Muscle layer of colon (tissue), 2 donors: Measurements from ENCODE around the gene RYR1.
"Not testable (repeated sequence)": the region's sequence is repeated elsewhere in the genome, so short reads cannot be mapped to it uniquely, and the experiment has no call there.

ENCODE experiments used
- H3K27ac ChIP-seq: one replicate; pipeline ENCODE4 v1.7.0; 2013; ENCODE audit warnings: low read depth, mild to moderate bottlenecking, low read length, moderate library complexity
- H3K27me3 ChIP-seq, 2 donors: one replicate each; pipeline ENCODE4 v1.7.0; 2013; ENCODE audit warnings: low read length in 2 of 2, mild to moderate bottlenecking in 2 of 2; ENCODE audit not compliant: insufficient read depth in 2 of 2, control insufficient read depth in 1 of 2
- H3K36me3 ChIP-seq: one replicate; pipeline ENCODE4 v1.7.0; 2013; ENCODE audit warnings: mild to moderate bottlenecking, low read length; ENCODE audit not compliant: insufficient read depth
- H3K4me1 ChIP-seq: one replicate; pipeline ENCODE4 v1.7.0; 2013; ENCODE audit warnings: mild to moderate bottlenecking, low read length; ENCODE audit not compliant: insufficient read depth
- H3K4me3 ChIP-seq, 2 donors: one replicate each; pipeline ENCODE4 v1.7.0; 2013; ENCODE audit warnings: low read length in 2 of 2, low read depth in 1 of 2, mild to moderate bottlenecking in 1 of 2, moderate library complexity in 1 of 2
- H3K9ac ChIP-seq: one replicate; pipeline ENCODE4 v1.7.0; 2013; ENCODE audit warnings: low read length
- H3K9me3 ChIP-seq: one replicate; pipeline ENCODE4 v1.7.0; 2013; ENCODE audit warnings: mild to moderate bottlenecking, low read length
- donor health status: abdominal sarcoma.
- donor health status: Adenocarcinoma of cecum.

RYR1 gene

DNA sequence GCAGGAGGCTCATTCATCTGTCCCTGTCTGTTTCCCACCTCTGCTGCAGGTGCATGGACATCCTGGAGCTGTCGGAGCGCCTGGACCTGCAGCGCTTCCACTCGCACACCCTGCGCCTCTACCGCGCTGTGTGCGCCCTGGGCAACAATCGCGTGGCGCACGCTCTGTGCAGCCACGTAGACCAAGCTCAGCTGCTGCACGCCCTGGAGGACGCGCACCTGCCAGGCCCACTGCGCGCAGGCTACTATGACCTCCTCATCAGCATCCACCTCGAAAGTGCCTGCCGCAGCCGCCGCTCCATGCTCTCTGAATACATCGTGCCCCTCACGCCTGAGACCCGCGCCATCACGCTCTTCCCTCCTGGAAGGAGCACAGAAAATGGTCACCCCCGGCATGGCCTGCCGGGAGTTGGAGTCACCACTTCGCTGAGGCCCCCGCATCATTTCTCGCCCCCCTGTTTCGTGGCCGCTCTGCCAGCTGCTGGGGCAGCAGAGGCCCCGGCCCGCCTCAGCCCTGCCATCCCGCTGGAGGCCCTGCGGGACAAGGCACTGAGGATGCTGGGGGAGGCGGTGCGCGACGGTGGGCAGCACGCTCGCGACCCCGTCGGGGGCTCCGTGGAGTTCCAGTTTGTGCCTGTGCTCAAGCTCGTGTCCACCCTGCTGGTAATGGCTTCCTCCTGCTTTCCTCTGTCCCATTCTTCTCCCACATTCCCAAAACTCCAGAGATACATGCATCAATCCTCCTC, 52.2 kb downstream of the RYR1 start:
- no peak overlapping the region for H3K27ac ChIP-seq
- H3K36me3 ChIP-seq = no peaks in the 10 kb centered on the region
- H3K27me3 ChIP-seq = no peaks in the 10 kb centered on the region
- no peak overlapping the region for H3K9ac ChIP-seq
- no peaks in the 10 kb centered on the region for H3K4me1 ChIP-seq
- H3K4me3 ChIP-seq = no peak overlapping the region
- H3K9me3 ChIP-seq = no peaks in the 10 kb centered on the region

DNA sequence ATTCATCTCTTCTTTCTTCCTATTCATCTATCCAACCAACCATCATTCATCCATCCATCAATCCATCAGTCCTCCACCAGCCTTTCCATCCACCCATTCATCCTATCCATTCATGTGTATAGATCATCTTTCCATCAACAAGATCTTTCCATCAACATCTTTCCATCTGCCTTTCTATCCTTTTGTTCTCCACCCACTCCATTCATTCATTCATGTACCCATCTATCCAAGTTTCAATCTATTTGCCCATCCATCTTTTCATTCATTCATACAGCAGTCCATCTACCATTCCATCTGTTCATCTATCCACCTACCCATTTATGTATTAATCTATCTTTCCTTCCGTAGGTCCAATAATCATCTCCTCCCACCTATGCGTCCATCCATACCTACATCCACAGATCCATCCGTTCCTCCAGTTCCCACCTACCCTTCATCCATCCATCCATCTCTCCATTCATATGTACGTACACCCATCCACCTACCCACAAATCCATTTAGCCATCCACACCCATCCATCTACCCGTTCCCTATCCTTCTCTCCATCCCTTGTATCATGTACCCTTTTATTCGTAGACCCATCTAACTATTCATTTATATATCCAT, 53.3 kb downstream of the RYR1 start:
- no peaks in the 10 kb centered on the region for H3K4me1 ChIP-seq
- no peak overlapping the region for H3K9ac ChIP-seq
- H3K9me3 ChIP-seq = no peaks in the 10 kb centered on the region
- H3K27me3 ChIP-seq = no peaks in the 10 kb centered on the region
- no peaks in the 10 kb centered on the region for H3K36me3 ChIP-seq
- no peak overlapping the region for H3K4me3 ChIP-seq
- no peak overlapping the region for H3K27ac ChIP-seq

DNA sequence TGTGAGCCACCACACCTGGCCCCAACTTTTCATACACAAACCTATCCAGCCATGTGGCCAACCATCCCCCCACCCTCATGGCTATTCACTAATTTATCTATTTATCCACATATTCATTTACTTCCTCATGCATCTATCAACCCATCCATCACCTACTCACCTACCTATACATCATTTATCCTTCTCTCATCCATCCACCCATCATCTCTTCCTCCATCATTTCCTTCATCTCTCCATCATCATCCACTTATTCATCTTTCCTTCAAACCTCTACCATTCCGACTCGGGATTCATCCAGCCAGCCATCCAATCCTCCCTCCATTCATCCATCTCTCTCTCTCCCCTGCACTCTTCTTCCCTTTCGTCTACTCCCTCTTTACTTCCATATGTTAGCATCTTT, 54.6 kb downstream of the RYR1 start:
- H3K9me3 ChIP-seq = no peaks in the 10 kb centered on the region
- no peaks in the 10 kb centered on the region for H3K27me3 ChIP-seq
- no peaks in the 10 kb centered on the region for H3K4me1 ChIP-seq
- H3K36me3 ChIP-seq = no peaks in the 10 kb centered on the region
- no peak overlapping the region for H3K27ac ChIP-seq
- H3K9ac ChIP-seq = no peak overlapping the region
- H3K4me3 ChIP-seq = no peak overlapping the region

DNA sequence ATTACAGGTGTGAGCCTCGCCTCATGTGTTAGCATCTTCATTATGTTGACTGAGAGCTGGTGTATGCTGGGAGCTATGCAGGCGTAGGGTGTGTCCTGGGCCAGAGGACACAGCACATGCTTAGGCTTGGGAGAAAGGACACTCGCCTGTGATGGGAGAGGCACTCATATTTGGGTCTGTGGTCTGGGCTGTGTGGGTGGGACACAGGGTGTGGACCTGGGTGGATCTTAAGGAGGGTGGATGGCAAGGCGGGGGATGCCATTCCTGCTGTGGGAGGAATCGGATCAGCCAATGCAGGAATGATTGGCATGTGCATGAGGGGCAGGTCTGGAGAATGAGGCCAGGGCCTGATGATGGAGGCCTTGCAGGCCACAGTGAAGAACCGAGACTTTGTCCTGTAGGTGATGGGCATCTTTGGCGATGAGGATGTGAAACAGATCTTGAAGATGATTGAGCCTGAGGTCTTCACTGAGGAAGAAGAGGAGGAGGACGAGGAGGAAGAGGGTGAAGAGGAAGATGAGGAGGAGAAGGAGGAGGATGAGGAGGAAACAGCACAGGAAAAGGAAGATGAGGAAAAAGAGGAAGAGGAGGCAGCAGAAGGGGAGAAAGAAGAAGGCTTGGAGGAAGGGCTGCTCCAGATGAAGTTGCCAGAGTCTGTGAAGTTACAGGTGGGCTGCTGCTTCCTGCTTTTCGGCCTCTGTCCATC, 55.4 kb downstream of the RYR1 start:
- Histone ChIP-seq H3K27ac (no peak overlapping the region), H3K4me1 (no peaks in the 10 kb centered on the region), H3K9ac (no peak overlapping the region), H3K4me3 (no peak overlapping the region), H3K9me3 (no peaks in the 10 kb centered on the region), H3K36me3 (no peaks in the 10 kb centered on the region), H3K27me3 (no peaks in the 10 kb centered on the region)

DNA sequence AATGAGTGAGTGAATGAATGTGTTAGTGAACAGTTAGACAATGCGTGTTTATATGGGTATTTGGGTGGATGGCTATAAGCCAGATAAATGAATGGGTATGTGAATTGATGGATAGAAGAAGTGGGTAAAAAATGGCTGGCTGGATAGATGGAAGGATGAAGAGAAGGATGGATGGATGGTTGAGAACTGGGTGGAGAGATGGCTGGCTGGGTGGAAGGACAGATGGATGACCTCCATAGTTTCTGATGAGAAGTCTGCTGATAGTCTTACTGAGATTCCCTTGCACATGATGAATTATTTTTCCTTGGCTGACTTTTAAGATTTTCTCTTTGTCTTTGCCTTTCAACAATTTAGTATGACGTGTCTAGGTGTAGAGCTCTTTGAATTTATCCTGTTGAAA, 57.4 kb downstream of the RYR1 start:
- H3K27me3 ChIP-seq = no peaks in the 10 kb centered on the region
- no peaks in the 10 kb centered on the region for H3K4me1 ChIP-seq
- H3K27ac ChIP-seq = no peak overlapping the region
- H3K9ac ChIP-seq = no peak overlapping the region
- no peak overlapping the region for H3K4me3 ChIP-seq
- H3K36me3 ChIP-seq = no peaks in the 10 kb centered on the region
- no peaks in the 10 kb centered on the region for H3K9me3 ChIP-seq

DNA sequence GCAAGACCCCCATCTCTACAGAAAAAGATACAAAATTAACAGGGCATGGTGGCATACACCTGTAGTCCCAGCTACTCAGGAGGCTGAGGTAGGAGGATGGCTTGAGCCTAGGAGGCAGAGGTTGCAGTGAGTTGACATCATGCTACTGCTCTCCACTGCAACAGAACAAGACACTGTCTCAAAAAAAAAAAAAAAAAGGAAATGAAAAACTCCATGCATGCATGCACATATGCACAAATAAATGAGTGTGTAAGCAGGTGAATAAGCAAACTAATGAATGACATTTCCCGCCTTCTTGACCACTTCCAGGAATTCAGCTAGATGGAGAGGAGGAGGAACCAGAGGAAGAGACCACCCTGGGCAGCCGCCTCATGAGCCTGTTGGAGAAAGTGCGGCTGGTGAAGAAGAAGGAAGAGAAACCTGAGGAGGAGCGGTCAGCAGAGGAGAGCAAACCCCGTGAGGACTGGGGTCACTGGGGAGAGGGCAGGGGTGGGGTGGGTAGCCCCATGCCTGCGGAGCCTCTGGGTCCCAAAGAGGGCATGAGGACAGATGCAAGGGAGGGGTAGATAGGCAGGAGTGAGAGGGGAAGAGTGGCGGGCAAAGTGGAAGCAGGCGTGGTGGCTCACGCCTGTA, 58.8 kb downstream of the RYR1 start:
- Histone ChIP-seq H3K27me3 (no peaks in the 10 kb centered on the region), H3K36me3 (no peaks in the 10 kb centered on the region), H3K9me3 (no peaks in the 10 kb centered on the region), H3K9ac (no peak overlapping the region), H3K4me1 (no peaks in the 10 kb centered on the region), H3K4me3 (no peak overlapping the region), H3K27ac (no peak overlapping the region)

DNA sequence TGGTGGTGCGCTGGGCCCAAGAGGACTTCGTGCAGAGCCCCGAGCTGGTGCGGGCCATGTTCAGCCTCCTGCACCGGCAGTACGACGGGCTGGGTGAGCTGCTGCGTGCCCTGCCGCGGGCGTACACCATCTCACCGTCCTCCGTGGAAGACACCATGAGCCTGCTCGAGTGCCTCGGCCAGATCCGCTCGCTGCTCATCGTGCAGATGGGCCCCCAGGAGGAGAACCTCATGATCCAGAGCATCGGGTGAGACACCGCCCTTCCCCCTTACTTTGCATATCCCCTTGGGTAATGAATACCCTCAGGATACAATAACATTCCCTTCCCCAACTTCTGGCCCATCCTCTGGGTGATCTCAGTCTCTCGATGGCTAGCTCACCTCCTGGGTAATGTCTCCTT, 60.9 kb downstream of the RYR1 start:
- Histone ChIP-seq H3K4me1 (no peaks in the 10 kb centered on the region), H3K36me3 (no peaks in the 10 kb centered on the region), H3K27ac (no peak overlapping the region), H3K9ac (no peak overlapping the region), H3K27me3 (no peaks in the 10 kb centered on the region), H3K9me3 (no peaks in the 10 kb centered on the region), H3K4me3 (no peak overlapping the region)

DNA sequence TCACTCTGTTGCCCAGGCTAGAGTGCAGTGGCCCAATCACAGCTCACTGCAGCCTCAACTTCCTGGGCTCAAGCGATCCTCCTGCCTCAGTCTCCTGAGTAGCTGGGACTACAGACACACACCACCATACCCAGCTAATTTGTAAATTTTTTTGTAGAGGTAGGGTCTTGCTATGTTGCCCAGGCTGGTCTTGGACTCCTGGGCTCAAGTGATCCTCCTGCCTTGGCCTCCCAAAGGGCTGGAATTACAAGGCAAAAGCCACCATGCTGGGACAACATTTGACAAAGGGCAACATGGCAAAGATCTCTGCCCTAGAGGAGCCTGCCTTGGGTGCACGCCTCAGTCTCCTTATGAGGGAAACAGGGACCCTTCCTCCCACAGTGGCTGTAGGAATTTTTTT, 61.9 kb downstream of the RYR1 start:
- H3K9ac ChIP-seq, H3K4me1 ChIP-seq, H3K27me3 ChIP-seq, H3K27ac ChIP-seq, H3K4me3 ChIP-seq, H3K9me3 ChIP-seq, H3K36me3 ChIP-seq: not testable (repeated sequence)

DNA sequence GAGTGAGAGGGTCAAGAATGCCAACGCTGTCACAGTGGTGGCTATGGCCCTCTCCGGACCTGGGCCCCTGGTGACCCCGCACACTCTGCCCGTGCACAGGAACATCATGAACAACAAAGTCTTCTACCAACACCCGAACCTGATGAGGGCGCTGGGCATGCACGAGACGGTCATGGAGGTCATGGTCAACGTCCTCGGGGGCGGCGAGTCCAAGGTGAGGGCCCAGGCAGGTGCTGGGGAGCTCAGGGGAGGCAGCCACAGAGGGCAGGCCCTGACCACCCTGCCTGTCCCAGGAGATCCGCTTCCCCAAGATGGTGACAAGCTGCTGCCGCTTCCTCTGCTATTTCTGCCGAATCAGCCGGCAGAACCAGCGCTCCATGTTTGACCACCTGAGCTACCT, 62.6 kb downstream of the RYR1 start:
- H3K9me3 ChIP-seq = no peaks in the 10 kb centered on the region
- no peaks in the 10 kb centered on the region for H3K4me1 ChIP-seq
- H3K9ac ChIP-seq = no peak overlapping the region
- no peak overlapping the region for H3K4me3 ChIP-seq
- no peaks in the 10 kb centered on the region for H3K36me3 ChIP-seq
- no peak overlapping the region for H3K27ac ChIP-seq
- H3K27me3 ChIP-seq = no peaks in the 10 kb centered on the region

DNA sequence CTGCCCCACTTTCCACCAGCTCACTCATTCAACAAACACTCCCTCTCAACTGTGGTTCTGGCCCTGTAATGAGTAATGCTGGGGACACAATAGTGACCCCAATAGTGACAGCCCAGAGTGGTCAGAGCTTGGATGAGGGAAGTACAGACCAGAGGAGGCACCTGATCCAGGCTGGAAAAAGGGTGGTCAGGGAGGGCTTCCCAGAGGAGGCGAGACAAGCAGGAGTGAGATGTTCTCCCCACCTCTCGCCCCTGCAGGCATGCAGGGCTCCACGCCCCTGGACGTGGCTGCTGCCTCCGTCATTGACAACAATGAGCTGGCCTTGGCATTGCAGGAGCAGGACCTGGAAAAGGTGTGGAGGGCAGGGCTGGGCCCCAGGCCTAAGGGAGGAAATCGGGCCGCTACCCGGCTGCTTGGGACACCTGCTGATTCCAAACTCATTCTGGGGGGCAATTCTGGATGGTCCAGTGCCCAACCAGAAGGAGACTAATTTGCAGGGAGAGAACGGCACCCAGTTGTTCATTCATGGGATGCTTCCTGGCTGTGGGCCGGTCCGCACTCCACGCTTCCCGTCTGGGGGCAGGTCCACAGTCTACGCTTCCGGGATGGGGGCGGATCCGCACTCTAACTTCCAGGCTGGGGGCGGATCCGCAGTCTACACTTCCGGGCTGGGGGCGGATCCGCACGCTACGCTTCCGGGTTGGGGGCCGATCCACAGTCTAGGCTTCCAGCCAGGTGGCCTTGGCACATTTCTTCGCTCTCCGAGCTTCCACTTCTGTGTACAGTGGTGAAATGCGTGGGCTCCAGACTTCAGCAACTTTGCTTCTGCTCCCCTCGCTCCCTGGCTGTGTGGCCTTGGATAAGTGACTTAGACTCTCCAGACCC, 63.4 kb downstream of the RYR1 start:
- Histone ChIP-seq H3K27ac (no peak overlapping the region), H3K9ac (no peak overlapping the region), H3K4me1 (no peaks in the 10 kb centered on the region), H3K4me3 (no peak overlapping the region), H3K9me3 (no peaks in the 10 kb centered on the region), H3K36me3 (no peaks in the 10 kb centered on the region), H3K27me3 (no peaks in the 10 kb centered on the region)

DNA sequence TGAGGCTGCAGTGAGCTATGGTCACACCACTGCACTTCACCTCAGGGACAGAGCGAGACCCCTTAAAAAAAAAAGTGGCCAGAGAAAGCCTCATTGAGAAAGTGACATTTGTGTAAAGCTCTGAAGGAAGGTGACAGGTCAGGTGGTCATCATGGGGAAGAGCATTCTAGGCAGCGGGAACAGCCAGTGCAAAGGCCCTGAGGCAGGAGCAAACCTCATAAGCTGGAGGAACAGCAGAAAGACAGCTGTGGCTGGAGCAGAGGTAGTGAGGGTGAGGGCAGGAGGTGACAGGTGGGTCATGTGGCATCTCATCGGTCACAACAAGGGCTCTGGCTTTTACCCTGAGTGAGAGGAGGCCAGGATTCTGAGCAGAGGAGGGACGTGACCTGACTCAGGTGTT, 64.4 kb downstream of the RYR1 start:
- no peak overlapping the region for H3K4me3 ChIP-seq
- no peak overlapping the region for H3K9ac ChIP-seq
- H3K36me3 ChIP-seq = no peaks in the 10 kb centered on the region
- no peaks in the 10 kb centered on the region for H3K9me3 ChIP-seq
- no peaks in the 10 kb centered on the region for H3K27me3 ChIP-seq
- no peak overlapping the region for H3K27ac ChIP-seq
- no peaks in the 10 kb centered on the region for H3K4me1 ChIP-seq
